Uterus (tissue), 4 donors: ENCODE results near the gene PLA2G3. TPM values are rescaled to one million over a fixed set of nuclear protein-coding genes. Genes with fewer than 3 reads are reported as not detected.

ENCODE experiments used
- DNase-seq, 2 donors: peaks; one replicate each; pipeline ENCODE4 v3.0.0-alpha.2; 2019 to 2020
- H3K27ac ChIP-seq, 2 donors: fragments of 200-600 bp; sonication (generic); 1 replicate in 1 of 2; 2 replicates in 1 of 2; pipeline ENCODE4 v1.5.1; 2016 to 2018
- H3K27me3 ChIP-seq, 2 donors: fragments of 200-600 bp; sonication (generic); one replicate each; pipeline ENCODE4 v1.5.1; 2018 to 2019; ENCODE audit warnings: control low read depth in 1 of 2
- H3K36me3 ChIP-seq, 2 donors: fragments of 200-600 bp; sonication (generic); one replicate each; pipeline ENCODE4 v1.5.1; 2019; ENCODE audit warnings: control low read depth in 1 of 2
- H3K4me1 ChIP-seq, 2 donors: fragments of 200-600 bp; sonication (generic); one replicate each; pipeline ENCODE4 v1.5.1; 2018 to 2019; ENCODE audit warnings: control low read depth in 1 of 2
- H3K4me3 ChIP-seq, 2 donors: fragments of 200-600 bp; sonication (generic); 1 replicate in 1 of 2; 2 replicates in 1 of 2; pipeline ENCODE4 v1.5.1; 2018 to 2019; ENCODE audit warnings: mild to moderate bottlenecking in 1 of 2
- H3K9me3 ChIP-seq, 2 donors: fragments of 200-600 bp; sonication (generic); one replicate each; pipeline ENCODE4 v1.5.1; 2019; ENCODE audit warnings: control low read depth in 1 of 2
- POLR2A ChIP-seq, 2 donors: fragments of 450-650 bp; IDR thresholded peaks; one replicate each; pipeline ENCODE4 v1.6.1; 2016; ENCODE audit warnings: antibody characterized with exemption in 2 of 2, mild to moderate bottlenecking in 1 of 2, moderate library complexity in 1 of 2
- intact Hi-C: fragments of 100-400 bp; cut with DNase I; formaldehyde crosslinking; loops from one replicate; pipeline ENCODE4 v1.15.1; 2023; ENCODE audit warnings: low total_unique reads
- total RNA-seq, 4 donors: library from RNA; depleted of rRNA in 3 of 4; stranded (reverse); fragments of >200 nt in 3 of 4; gene quantifications; one replicate each; pipeline versions ENCODE4 v1.1.0 to v1.2.4, GENCODE V29; 2014 to 2023
- TF ChIP-seq, protein P1 (sequence below), 4 experiments: fragments of 200-600 bp in 2 of 4; fragments of 450-650 bp in 2 of 4; sonication (generic) in 2 of 4; IDR thresholded peaks; one replicate each; pipeline ENCODE4 v1.5.1; 2016 to 2019; ENCODE audit warnings: antibody characterized with exemption in 4 of 4, mild to moderate bottlenecking in 2 of 4, moderate library complexity in 1 of 4
- donor health status: DM: yes; HTN: yes; CAD: no.

PLA2G3 gene
- total RNA-seq, 4 donors from 2014 or later: not detected

DNA sequence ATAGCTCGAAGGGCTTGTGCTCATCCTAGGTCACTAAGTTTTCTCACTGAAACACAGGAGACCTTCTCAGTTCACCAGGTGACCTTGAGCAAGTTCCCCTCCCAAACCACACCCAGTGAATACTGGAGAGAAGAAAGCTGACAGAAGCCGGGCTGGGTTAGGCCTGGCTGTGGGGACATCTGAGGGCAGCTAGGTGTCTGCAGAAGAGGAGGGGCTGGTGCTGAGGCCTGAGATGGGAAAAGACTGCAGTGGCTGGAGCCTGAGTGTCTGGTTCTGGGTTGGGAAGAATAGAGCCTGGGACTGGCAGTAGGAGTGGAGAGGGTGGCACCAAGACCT, 18.1 kb downstream of the PLA2G3 start:
- intact Hi-C loops: no loop called here
- Histone ChIP-seq H3K4me1 (peaks cover 0 to 6% of the 10 kb centered on the region in 2 donors), H3K27me3 (no peaks in the 10 kb centered on the region), H3K27ac (peak overlapping the region in 1 of 2 donors; percentile 66), H3K4me3 (peak overlapping the region in 1 of 2 donors; percentile 40), H3K9me3 (no peaks in the 10 kb centered on the region), H3K36me3 (no peaks in the 10 kb centered on the region)
- TF ChIP-seq, protein P1, sequence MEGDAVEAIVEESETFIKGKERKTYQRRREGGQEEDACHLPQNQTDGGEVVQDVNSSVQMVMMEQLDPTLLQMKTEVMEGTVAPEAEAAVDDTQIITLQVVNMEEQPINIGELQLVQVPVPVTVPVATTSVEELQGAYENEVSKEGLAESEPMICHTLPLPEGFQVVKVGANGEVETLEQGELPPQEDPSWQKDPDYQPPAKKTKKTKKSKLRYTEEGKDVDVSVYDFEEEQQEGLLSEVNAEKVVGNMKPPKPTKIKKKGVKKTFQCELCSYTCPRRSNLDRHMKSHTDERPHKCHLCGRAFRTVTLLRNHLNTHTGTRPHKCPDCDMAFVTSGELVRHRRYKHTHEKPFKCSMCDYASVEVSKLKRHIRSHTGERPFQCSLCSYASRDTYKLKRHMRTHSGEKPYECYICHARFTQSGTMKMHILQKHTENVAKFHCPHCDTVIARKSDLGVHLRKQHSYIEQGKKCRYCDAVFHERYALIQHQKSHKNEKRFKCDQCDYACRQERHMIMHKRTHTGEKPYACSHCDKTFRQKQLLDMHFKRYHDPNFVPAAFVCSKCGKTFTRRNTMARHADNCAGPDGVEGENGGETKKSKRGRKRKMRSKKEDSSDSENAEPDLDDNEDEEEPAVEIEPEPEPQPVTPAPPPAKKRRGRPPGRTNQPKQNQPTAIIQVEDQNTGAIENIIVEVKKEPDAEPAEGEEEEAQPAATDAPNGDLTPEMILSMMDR (IDR thresholded peaks at IDR 0.05): no peak
- TF ChIP-seq POLR2A (IDR thresholded peaks at IDR 0.05): no peak
- DNase-seq: no peak

DNA sequence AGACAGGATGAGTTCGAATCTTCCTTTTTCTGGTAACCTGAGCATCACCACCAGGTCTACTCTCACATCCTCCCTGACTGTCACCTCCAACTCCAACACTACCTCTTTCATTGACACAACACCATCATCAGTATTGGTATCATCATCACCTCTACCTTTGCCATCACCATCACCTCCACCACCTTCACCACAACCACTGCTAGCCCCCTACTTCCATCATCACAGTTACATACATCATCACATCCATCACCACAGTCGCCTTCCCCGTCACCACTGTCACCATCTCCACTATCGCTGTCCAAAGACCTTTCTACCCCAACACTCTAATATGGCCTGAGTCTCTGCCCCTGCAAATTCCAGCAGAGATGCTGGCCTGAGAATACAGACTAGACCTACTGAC, 18.9 kb downstream of the PLA2G3 start:
- intact Hi-C loops: no loop called here
- Histone ChIP-seq H3K4me3 (no peak overlapping the region), H3K36me3 (no peaks in the 10 kb centered on the region), H3K4me1 (peaks cover 0 to 6% of the 10 kb centered on the region in 2 donors), H3K9me3 (no peaks in the 10 kb centered on the region), H3K27ac (no peak overlapping the region), H3K27me3 (no peaks in the 10 kb centered on the region)
- DNase-seq: no peak
- no peak for TF ChIP-seq POLR2A (IDR thresholded peaks at IDR 0.05)
- TF ChIP-seq, protein P1 (IDR thresholded peaks at IDR 0.05): no peak

- H3K27me3 ChIP-seq: no peaks in the 10 kb centered on the region
- H3K9me3 ChIP-seq: no peaks in the 10 kb centered on the region
- no peak overlapping the region for H3K4me3 ChIP-seq
- no peak overlapping the region for H3K27ac ChIP-seq
- TF ChIP-seq POLR2A (IDR thresholded peaks at IDR 0.05): no peak
- TF ChIP-seq, protein P1 (IDR thresholded peaks at IDR 0.05): no peak
- intact Hi-C loops: no loop called here
- H3K36me3 ChIP-seq: no peaks in the 10 kb centered on the region
- no peak for DNase-seq
- peaks cover 0 to 6% of the 10 kb centered on the region in 2 donors for H3K4me1 ChIP-seq
Observed at GRCh38 chr22:31120642-31121041, 19.7 kb downstream of the PLA2G3 start.

DNA sequence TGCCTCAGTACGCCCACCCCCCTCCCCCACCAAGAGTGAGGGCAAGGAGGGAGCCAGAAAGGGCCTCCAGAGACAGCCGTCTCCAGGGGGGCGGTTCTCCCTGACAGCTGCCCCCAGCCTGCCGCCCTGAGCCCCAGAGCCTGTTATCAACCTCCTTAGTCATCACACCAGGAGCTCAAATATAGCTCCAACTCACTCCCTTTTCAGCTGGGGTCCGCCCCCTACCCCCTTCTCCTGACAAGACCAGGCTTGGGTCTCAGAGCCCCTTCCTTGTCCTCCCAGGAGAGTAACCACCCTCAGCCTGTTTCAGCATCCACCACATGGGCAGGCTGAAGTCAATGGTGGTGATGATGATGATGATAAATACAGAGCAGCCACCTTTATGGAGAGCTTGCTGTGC, 20.1 kb downstream of the PLA2G3 start:
- Histone ChIP-seq H3K4me1 (peaks cover 0 to 6% of the 10 kb centered on the region in 2 donors), H3K36me3 (no peaks in the 10 kb centered on the region), H3K4me3 (no peak overlapping the region), H3K9me3 (no peaks in the 10 kb centered on the region), H3K27me3 (no peaks in the 10 kb centered on the region), H3K27ac (no peak overlapping the region)
- intact Hi-C loops: no loop called here
- DNase-seq: no peak
- no peak for TF ChIP-seq POLR2A (IDR thresholded peaks at IDR 0.05)
- TF ChIP-seq, protein P1 (IDR thresholded peaks at IDR 0.05): no peak

DNA sequence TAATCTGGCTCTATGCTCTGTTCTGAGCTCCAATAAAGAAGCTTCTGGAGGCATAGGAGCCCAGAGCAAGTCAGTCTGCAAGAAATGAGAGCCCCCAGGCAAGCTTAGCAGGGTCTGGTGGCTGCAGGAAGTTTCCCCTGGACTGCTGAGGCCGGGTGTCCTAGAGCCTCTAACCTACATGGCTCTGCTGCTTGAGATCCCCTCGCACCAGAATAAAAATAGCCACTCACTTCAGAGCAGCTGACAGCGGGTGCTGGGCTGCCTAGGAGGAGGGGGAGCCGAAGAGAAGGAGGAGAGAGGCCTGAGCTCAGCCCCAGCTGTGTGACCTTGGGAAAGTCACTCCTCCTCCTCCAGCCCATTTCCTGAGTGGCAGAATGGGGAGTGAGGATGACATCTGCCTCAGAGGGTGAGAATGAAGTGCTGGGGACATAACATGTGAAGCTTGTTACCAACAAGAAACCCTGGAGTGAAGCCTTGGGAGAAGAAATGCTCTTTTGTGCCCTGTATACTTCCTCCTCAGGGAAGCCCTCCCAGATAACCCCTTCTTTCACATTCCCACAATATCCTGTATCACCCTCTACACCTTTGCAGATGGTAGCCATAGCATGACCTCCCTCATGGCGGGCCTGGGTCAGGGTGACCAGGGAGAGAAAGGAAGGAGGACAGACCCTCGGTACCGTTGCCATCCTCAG, 21.1 kb downstream of the PLA2G3 start:
- no peaks in the 10 kb centered on the region for H3K9me3 ChIP-seq
- intact Hi-C loops: no loop called here
- H3K4me1 ChIP-seq: peaks cover 0 to 6% of the 10 kb centered on the region in 2 donors
- TF ChIP-seq, protein P1 (IDR thresholded peaks at IDR 0.05): no peak
- TF ChIP-seq POLR2A (IDR thresholded peaks at IDR 0.05): no peak
- H3K27me3 ChIP-seq: no peaks in the 10 kb centered on the region
- no peak overlapping the region for H3K4me3 ChIP-seq
- no peaks in the 10 kb centered on the region for H3K36me3 ChIP-seq
- no peak for DNase-seq
- no peak overlapping the region for H3K27ac ChIP-seq
